Measurements from ENCODE around the gene C18orf63. TPM values are rescaled to one million over a fixed set of nuclear protein-coding genes. Genes with fewer than 3 reads are reported as not detected.

C18orf63 gene
- total and polyA plus RNA-seq, 12 donors, result not detected

GRCh38 chr18:74368901-74369705 lies 53.5 kb downstream of the C18orf63 start:
- intact Hi-C loops (cut with DNase I), result loop anchor here in 2 of 10 donors (5.0 kb wide), 2 partner anchors 83 to 183 kb away; no protein-coding TSS in a partner anchor
- ATAC-seq, result no peak
- no peak for TF ChIP-seq CTCF (IDR thresholded peaks at IDR 0.05)
- H3K9me3 ChIP-seq, result no peaks in the 10 kb centered on the region
- WGBS, 2 donors, result 49 to 50% methylated on average over 13 of the region's 13 CpGs
- H3K4me3 ChIP-seq, result no peak overlapping the region
- no peaks in the 10 kb centered on the region for H3K36me3 ChIP-seq
- H3K27me3 ChIP-seq, result no peaks in the 10 kb centered on the region
- DNase-seq, result no peak
- no peak overlapping the region for H3K27ac ChIP-seq
- H3K4me1 ChIP-seq, result peaks cover 0 to 10% (median 0%) of the 10 kb centered on the region in 9 donors

- no peak for TF ChIP-seq CTCF (IDR thresholded peaks at IDR 0.05)
- no peaks in the 10 kb centered on the region for H3K9me3 ChIP-seq
- H3K36me3 ChIP-seq, result no peaks in the 10 kb centered on the region
- peak in 2 of 8 donors; percentile 35 to 43 for ATAC-seq
- DNase-seq, result no peak
- intact Hi-C loops (cut with DNase I), result no loop called here
- peaks cover 0 to 10% (median 0%) of the 10 kb centered on the region in 9 donors for H3K4me1 ChIP-seq
- H3K27ac ChIP-seq, result no peak overlapping the region
- no peak overlapping the region for H3K4me3 ChIP-seq
- H3K27me3 ChIP-seq, result no peaks in the 10 kb centered on the region
- 75 to 78% methylated on average over 2 of the region's 2 CpGs for WGBS, 2 donors
These were observed 54.5 kb downstream of the C18orf63 start for GRCh38 chr18:74370115-74370514.

GRCh38 chr18:74373428-74373827 lies 57.8 kb downstream of the C18orf63 start:
- ATAC-seq (no peak), DNase-seq (no peak)
- no peak for TF ChIP-seq CTCF (IDR thresholded peaks at IDR 0.05)
- H3K9me3 ChIP-seq, result no peaks in the 10 kb centered on the region
- no peak overlapping the region for H3K4me3 ChIP-seq
- no peaks in the 10 kb centered on the region for H3K36me3 ChIP-seq
- H3K27ac ChIP-seq, result no peak overlapping the region
- intact Hi-C loops (cut with DNase I), result no loop called here
- peaks cover 0 to 15% (median 2%) of the 10 kb centered on the region in 9 donors for H3K4me1 ChIP-seq
- WGBS, 2 donors, result 81 to 82% methylated on average over 8 of the region's 8 CpGs
- H3K27me3 ChIP-seq, result no peaks in the 10 kb centered on the region

- 84 to 85% methylated on average over 6 of the region's 6 CpGs for WGBS, 2 donors
- Histone ChIP-seq H3K36me3 (no peaks in the 10 kb centered on the region), H3K9me3 (no peaks in the 10 kb centered on the region), H3K27me3 (no peaks in the 10 kb centered on the region), H3K4me3 (no peak overlapping the region), H3K4me1 (peaks cover 0 to 14% (median 3%) of the 10 kb centered on the region in 9 donors), H3K27ac (no peak overlapping the region)
- ATAC-seq (no peak), DNase-seq (no peak)
- intact Hi-C loops (cut with DNase I), result no loop called here
- TF ChIP-seq CTCF (IDR thresholded peaks at IDR 0.05), result no peak
These were observed 60.4 kb downstream of the C18orf63 start for GRCh38 chr18:74375999-74376398.

Data from heart right ventricle (tissue), 16 donors.